ENCODE data around the gene TNFRSF6B.

TNFRSF6B gene

GRCh38 chr20:63699466-63700198 lies 3.2 kb downstream of the TNFRSF6B start:
- H3K4me3 ChIP-seq (ENCODE audit: low read length in 2 of 2): no peak overlapping the region
- H3K27ac ChIP-seq (ENCODE audit: low read length): peak overlapping the region; percentile 31
- H3K9ac ChIP-seq (ENCODE audit: low read length in 2 of 2): no peak overlapping the region
- peaks cover 28% of the 10 kb centered on the region for H3K4me1 ChIP-seq (ENCODE audit: control insufficient read depth, insufficient read depth, low read length)
- peaks cover 6 to 9% of the 10 kb centered on the region in 2 donors for H3K36me3 ChIP-seq (ENCODE audit: control insufficient read depth in 2 of 2, insufficient read depth in 2 of 2, low read length in 2 of 2)
- H3K9me3 ChIP-seq (ENCODE audit: control insufficient read depth in 2 of 2, low read length in 2 of 2): no peaks in the 10 kb centered on the region
- no peaks in the 10 kb centered on the region for H3K27me3 ChIP-seq (ENCODE audit: control insufficient read depth in 1 of 2, insufficient read depth in 2 of 2, low read length in 2 of 2)

DNA sequence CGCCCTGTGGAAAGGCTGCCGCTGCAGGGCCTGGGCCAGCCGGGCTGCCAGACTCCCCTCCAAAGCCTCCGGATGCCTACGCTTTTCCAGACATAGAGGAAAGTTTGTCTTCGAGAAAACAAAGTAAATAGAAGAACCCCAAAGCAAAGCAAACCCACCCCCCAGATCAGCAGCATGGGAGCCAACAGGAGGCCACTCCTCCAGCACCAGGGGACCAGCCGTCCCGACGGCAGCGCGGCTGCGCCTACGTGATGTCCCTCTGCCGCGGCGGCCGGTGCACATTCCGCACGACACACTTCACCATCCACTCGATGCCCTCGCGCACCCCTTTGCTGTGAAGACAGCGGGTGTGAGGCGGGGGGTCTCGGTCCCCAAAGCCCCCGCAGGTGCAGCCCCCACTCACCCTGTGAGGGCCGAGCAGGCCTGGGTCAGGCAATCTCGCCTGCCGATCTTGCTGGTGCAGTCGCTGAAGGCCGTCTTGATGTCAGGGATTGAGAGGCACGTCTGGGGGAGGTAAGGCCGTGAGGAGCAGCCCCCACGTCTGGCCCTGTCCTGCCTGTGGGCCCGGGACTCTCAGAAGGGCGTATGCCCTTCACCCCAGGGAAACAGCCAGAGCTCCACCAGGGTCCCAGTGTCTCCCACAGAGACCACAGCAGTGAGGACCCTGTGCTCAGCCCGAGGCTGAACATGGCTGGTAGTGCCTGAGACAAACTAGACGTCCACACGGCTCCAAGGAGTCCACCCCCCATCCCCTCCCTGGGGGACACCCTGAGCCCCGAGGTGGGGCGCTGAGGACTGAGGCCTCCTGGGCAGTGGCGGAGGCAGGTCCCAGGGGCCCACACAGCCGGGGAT lies 4.0 kb downstream of the TNFRSF6B start:
- Histone ChIP-seq H3K36me3 (ENCODE audit: control insufficient read depth in 2 of 2, insufficient read depth in 2 of 2, low read length in 2 of 2) (peaks cover 11 to 15% of the 10 kb centered on the region in 2 donors), H3K4me3 (ENCODE audit: low read length in 2 of 2) (no peak overlapping the region), H3K27ac (ENCODE audit: low read length) (no peak overlapping the region), H3K27me3 (ENCODE audit: control insufficient read depth in 1 of 2, insufficient read depth in 2 of 2, low read length in 2 of 2) (no peaks in the 10 kb centered on the region), H3K9me3 (ENCODE audit: control insufficient read depth in 2 of 2, low read length in 2 of 2) (no peaks in the 10 kb centered on the region), H3K4me1 (ENCODE audit: control insufficient read depth, insufficient read depth, low read length) (peaks cover 28% of the 10 kb centered on the region), H3K9ac (ENCODE audit: low read length in 2 of 2) (no peak overlapping the region)

GRCh38 chr20:63701051-63701328 lies 4.5 kb downstream of the TNFRSF6B start:
- Histone ChIP-seq H3K4me3 (ENCODE audit: low read length in 2 of 2) (no peak overlapping the region), H3K9ac (ENCODE audit: low read length in 2 of 2) (no peak overlapping the region), H3K9me3 (ENCODE audit: control insufficient read depth in 2 of 2, low read length in 2 of 2) (no peaks in the 10 kb centered on the region), H3K27me3 (ENCODE audit: control insufficient read depth in 1 of 2, insufficient read depth in 2 of 2, low read length in 2 of 2) (no peaks in the 10 kb centered on the region), H3K27ac (ENCODE audit: low read length) (no peak overlapping the region), H3K36me3 (ENCODE audit: control insufficient read depth in 2 of 2, insufficient read depth in 2 of 2, low read length in 2 of 2) (peaks cover 11 to 20% of the 10 kb centered on the region in 2 donors), H3K4me1 (ENCODE audit: control insufficient read depth, insufficient read depth, low read length) (peaks cover 31% of the 10 kb centered on the region)

DNA sequence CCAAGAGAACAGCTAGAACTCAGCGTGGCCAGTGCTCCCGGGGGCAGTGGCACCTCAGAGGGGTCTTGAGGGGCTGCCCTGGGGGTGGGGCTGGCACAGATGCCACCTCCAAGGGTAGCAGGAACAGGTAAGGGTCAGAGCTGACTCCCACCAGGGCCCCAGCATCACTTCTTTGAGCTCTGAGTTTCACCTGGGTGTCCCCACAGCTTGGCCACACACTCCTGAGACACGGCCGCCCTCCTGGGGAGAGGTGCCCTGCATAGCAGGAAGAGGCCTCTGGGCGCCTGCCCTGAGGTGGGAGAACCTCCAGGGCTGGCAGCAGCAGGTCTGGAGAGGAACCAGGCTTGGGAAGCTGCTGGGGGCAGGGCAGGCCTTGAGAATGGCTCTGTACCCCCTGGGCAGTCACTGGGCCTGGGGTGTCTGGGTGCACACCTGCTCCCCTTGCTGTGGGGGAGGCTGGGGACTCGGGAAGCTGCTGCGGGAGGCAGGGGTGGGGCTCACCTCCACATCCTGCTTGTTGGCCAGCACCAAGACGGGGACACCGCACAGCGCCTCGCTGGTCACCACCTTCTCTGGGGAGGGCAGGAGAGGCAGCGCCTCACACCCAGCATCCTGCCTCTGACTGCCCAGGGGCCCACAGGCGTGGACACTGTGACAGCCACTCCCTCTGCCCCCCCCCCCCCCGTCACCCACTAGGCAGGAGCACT lies 5.0 kb downstream of the TNFRSF6B start:
- no peak overlapping the region for H3K4me3 ChIP-seq (ENCODE audit: low read length in 2 of 2)
- no peaks in the 10 kb centered on the region for H3K9me3 ChIP-seq (ENCODE audit: control insufficient read depth in 2 of 2, low read length in 2 of 2)
- peaks cover 35% of the 10 kb centered on the region for H3K4me1 ChIP-seq (ENCODE audit: control insufficient read depth, insufficient read depth, low read length)
- H3K27ac ChIP-seq (ENCODE audit: low read length): no peak overlapping the region
- H3K9ac ChIP-seq (ENCODE audit: low read length in 2 of 2): no peak overlapping the region
- peaks cover 11 to 24% of the 10 kb centered on the region in 2 donors for H3K36me3 ChIP-seq (ENCODE audit: control insufficient read depth in 2 of 2, insufficient read depth in 2 of 2, low read length in 2 of 2)
- no peaks in the 10 kb centered on the region for H3K27me3 ChIP-seq (ENCODE audit: control insufficient read depth in 1 of 2, insufficient read depth in 2 of 2, low read length in 2 of 2)

- no peak overlapping the region for H3K4me3 ChIP-seq (ENCODE audit: low read length in 2 of 2)
- peaks cover 11 to 24% of the 10 kb centered on the region in 2 donors for H3K36me3 ChIP-seq (ENCODE audit: control insufficient read depth in 2 of 2, insufficient read depth in 2 of 2, low read length in 2 of 2)
- no peak overlapping the region for H3K27ac ChIP-seq (ENCODE audit: low read length)
- peaks cover 36% of the 10 kb centered on the region for H3K4me1 ChIP-seq (ENCODE audit: control insufficient read depth, insufficient read depth, low read length)
- H3K9ac ChIP-seq (ENCODE audit: low read length in 2 of 2): no peak overlapping the region
- no peaks in the 10 kb centered on the region for H3K27me3 ChIP-seq (ENCODE audit: control insufficient read depth in 1 of 2, insufficient read depth in 2 of 2, low read length in 2 of 2)
- no peaks in the 10 kb centered on the region for H3K9me3 ChIP-seq (ENCODE audit: control insufficient read depth in 2 of 2, low read length in 2 of 2)
Measured at GRCh38 chr20:63702036-63702665, 5.7 kb downstream of the TNFRSF6B start.

DNA sequence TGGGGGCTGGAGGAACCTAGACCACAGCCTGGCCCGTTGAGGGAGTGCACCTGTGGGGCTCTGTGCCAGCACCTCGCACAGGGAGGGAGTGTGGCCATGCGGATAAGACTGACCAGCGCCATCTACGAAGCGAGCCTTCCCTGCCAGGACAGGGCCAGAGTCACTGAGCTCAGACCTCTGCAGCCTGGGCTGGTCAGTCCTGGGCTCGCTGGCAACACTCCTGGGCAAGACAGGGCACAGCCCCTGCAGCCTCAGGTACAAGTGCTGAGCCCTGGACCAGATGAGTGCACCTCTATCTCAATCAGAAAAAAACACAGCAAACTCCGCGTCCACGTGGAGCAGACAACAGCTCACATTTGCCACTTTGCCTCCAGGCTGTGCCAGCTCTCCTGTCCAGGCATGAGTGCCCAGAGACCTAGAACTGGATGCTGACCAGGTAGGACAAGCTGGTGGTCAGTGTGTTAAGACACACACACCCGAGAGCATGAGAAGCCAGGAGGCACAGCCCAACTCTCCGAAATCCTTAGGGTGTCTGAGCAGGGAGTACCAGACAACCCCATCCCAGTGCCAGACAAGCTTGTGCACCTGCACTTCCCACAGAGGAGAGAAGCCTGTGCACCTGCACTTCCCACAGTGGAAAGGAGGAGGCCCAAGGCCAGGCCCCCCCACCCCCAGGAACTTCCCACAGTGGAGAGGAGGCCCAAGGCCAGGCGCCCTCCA lies 6.5 kb downstream of the TNFRSF6B start:
- Histone ChIP-seq H3K9me3 (ENCODE audit: control insufficient read depth in 2 of 2, low read length in 2 of 2) (no peaks in the 10 kb centered on the region), H3K4me3 (ENCODE audit: low read length in 2 of 2) (no peak overlapping the region), H3K9ac (ENCODE audit: low read length in 2 of 2) (no peak overlapping the region), H3K36me3 (ENCODE audit: control insufficient read depth in 2 of 2, insufficient read depth in 2 of 2, low read length in 2 of 2) (peaks cover 11 to 24% of the 10 kb centered on the region in 2 donors), H3K4me1 (ENCODE audit: control insufficient read depth, insufficient read depth, low read length) (peaks cover 32% of the 10 kb centered on the region), H3K27me3 (ENCODE audit: control insufficient read depth in 1 of 2, insufficient read depth in 2 of 2, low read length in 2 of 2) (no peaks in the 10 kb centered on the region), H3K27ac (ENCODE audit: low read length) (no peak overlapping the region)

DNA sequence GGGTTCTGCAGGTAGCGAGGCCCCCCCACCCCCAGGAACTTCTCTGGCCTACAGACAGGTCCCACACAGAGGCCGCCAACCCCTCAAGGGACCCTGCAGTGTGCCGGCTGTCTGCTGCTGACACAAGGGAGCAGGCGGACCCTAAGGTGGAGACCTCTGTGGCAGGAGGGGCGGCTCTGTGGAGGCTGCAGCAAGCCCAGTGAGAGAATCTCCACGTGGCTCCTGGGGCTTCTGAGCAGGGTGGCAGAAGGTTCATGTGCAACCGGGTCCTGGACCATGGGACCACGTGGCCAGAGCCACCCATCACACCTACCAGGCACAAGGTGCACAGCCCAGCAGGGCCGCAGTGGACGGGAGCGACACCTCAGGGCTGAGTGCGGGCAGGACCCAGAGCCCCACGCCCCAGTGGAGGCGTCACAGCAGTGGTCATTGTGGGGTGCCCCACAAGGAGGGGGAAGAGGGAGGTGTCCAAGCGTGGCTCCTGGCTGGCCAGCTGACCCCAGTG lies 7.1 kb downstream of the TNFRSF6B start:
- H3K4me1 ChIP-seq (ENCODE audit: control insufficient read depth, insufficient read depth, low read length): peaks cover 32% of the 10 kb centered on the region

GRCh38 chr20:63703976-63704748 lies 7.7 kb downstream of the TNFRSF6B start:
- H3K4me1 ChIP-seq (ENCODE audit: control insufficient read depth, insufficient read depth, low read length): peaks cover 32% of the 10 kb centered on the region
- no peak overlapping the region for H3K4me3 ChIP-seq (ENCODE audit: low read length in 2 of 2)
- no peak overlapping the region for H3K9ac ChIP-seq (ENCODE audit: low read length in 2 of 2)
- H3K36me3 ChIP-seq (ENCODE audit: control insufficient read depth in 2 of 2, insufficient read depth in 2 of 2, low read length in 2 of 2): peaks cover 11 to 24% of the 10 kb centered on the region in 2 donors
- H3K27me3 ChIP-seq (ENCODE audit: control insufficient read depth in 1 of 2, insufficient read depth in 2 of 2, low read length in 2 of 2): no peaks in the 10 kb centered on the region
- no peak overlapping the region for H3K27ac ChIP-seq (ENCODE audit: low read length)
- H3K9me3 ChIP-seq (ENCODE audit: control insufficient read depth in 2 of 2, low read length in 2 of 2): no peaks in the 10 kb centered on the region

More for the DNA sequence above, 7.1 kb downstream of the TNFRSF6B start:
- no peak overlapping the region for H3K9ac ChIP-seq (ENCODE audit: low read length in 2 of 2)
- H3K9me3 ChIP-seq (ENCODE audit: control insufficient read depth in 2 of 2, low read length in 2 of 2): no peaks in the 10 kb centered on the region
- no peaks in the 10 kb centered on the region for H3K27me3 ChIP-seq (ENCODE audit: control insufficient read depth in 1 of 2, insufficient read depth in 2 of 2, low read length in 2 of 2)
- peaks cover 11 to 24% of the 10 kb centered on the region in 2 donors for H3K36me3 ChIP-seq (ENCODE audit: control insufficient read depth in 2 of 2, insufficient read depth in 2 of 2, low read length in 2 of 2)
- no peak overlapping the region for H3K27ac ChIP-seq (ENCODE audit: low read length)
- no peak overlapping the region for H3K4me3 ChIP-seq (ENCODE audit: low read length in 2 of 2)

DNA sequence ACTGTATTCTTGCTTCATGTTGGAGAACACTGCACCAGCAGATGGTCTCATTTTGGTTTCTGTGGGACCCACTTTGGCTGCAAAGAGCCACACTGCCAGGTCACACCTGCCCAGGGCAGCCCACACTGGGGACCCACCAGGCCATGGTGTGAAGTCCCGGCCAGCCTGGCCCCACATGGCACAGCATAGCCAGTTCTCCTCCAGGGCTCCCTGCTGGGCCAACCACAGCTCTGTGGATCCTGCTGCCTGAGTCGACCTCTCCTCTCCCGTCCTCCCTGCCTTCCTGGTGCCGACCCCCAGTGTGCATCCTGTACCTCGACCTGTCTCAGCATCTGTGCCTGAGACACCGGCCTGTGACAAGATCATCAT lies 8.3 kb downstream of the TNFRSF6B start:
- Histone ChIP-seq H3K27ac (ENCODE audit: low read length) (no peak overlapping the region), H3K9me3 (ENCODE audit: control insufficient read depth in 2 of 2, low read length in 2 of 2) (no peaks in the 10 kb centered on the region), H3K4me3 (ENCODE audit: low read length in 2 of 2) (no peak overlapping the region), H3K9ac (ENCODE audit: low read length in 2 of 2) (no peak overlapping the region), H3K36me3 (ENCODE audit: control insufficient read depth in 2 of 2, insufficient read depth in 2 of 2, low read length in 2 of 2) (peaks cover 11 to 24% of the 10 kb centered on the region in 2 donors), H3K4me1 (ENCODE audit: control insufficient read depth, insufficient read depth, low read length) (peaks cover 30% of the 10 kb centered on the region), H3K27me3 (ENCODE audit: control insufficient read depth in 1 of 2, insufficient read depth in 2 of 2, low read length in 2 of 2) (no peaks in the 10 kb centered on the region)

Data from stomach smooth muscle (tissue), 2 donors.